ENCODE data around the gene GRIN1.

- TF ChIP-seq, protein P1, sequence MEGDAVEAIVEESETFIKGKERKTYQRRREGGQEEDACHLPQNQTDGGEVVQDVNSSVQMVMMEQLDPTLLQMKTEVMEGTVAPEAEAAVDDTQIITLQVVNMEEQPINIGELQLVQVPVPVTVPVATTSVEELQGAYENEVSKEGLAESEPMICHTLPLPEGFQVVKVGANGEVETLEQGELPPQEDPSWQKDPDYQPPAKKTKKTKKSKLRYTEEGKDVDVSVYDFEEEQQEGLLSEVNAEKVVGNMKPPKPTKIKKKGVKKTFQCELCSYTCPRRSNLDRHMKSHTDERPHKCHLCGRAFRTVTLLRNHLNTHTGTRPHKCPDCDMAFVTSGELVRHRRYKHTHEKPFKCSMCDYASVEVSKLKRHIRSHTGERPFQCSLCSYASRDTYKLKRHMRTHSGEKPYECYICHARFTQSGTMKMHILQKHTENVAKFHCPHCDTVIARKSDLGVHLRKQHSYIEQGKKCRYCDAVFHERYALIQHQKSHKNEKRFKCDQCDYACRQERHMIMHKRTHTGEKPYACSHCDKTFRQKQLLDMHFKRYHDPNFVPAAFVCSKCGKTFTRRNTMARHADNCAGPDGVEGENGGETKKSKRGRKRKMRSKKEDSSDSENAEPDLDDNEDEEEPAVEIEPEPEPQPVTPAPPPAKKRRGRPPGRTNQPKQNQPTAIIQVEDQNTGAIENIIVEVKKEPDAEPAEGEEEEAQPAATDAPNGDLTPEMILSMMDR (IDR thresholded peaks at IDR 0.05): no peak
- no peak for TF ChIP-seq EZH2 (IDR thresholded peaks at IDR 0.05; ENCODE audit: borderline replicate concordance, insufficient read depth, low read depth, low read length, poor library complexity, severe bottlenecking)
Observed at GRCh38 chr9:137136881-137137607, 1.9 kb upstream of the GRIN1 start.
